Natural killer cell (primary cell): Measurements from ENCODE around the gene NBEAL2. TPM values are rescaled to one million over a fixed set of nuclear protein-coding genes. Genes with fewer than 3 reads are reported as not detected.

Experiments
- ATAC-seq, 3 donors: fragments of 150-1000 bp in 2 of 3; fragments of 200-7000 bp in 1 of 3; cut with Tn5 transposase; 1 replicate in 1 of 3; 2 replicates in 2 of 3; pipeline ENCODE4 v1.10.0; 2021; ENCODE audit warnings: mild to moderate bottlenecking in 2 of 3, moderate library complexity in 2 of 3
- DNase-seq, 2 donors: peaks; one replicate each; pipeline versions ENCODE4 v3.0.0 to v3.0.0-alpha.2; 2013 to 2021; ENCODE audit warnings: mixed read lengths in 1 of 2
- H3K27ac ChIP-seq: one replicate; pipeline ENCODE4 v1.5.1; 2013; ENCODE audit warnings: mild to moderate bottlenecking, low read length
- H3K27me3 ChIP-seq: one replicate; pipeline ENCODE4 v1.6.1; 2013; ENCODE audit warnings: low read length; ENCODE audit not compliant: control insufficient read depth, insufficient read depth
- H3K36me3 ChIP-seq: one replicate; pipeline ENCODE4 v1.6.1; 2013; ENCODE audit warnings: low read length; ENCODE audit not compliant: control insufficient read depth, insufficient read depth
- H3K4me1 ChIP-seq: one replicate; pipeline ENCODE4 v1.6.1; 2013; ENCODE audit warnings: low read length; ENCODE audit not compliant: control insufficient read depth, insufficient read depth
- H3K4me3 ChIP-seq: one replicate; pipeline ENCODE4 v1.5.1; 2013; ENCODE audit warnings: low read length
- H3K9me3 ChIP-seq: one replicate; pipeline ENCODE4 v1.6.1; 2013; ENCODE audit warnings: low read length; ENCODE audit not compliant: control insufficient read depth, insufficient read depth
- H3K27ac Mint-ChIP-seq, 2 donors: one replicate each; pipeline ENCODE4 v1.8.0; 2022; ENCODE audit warnings: mild to moderate bottlenecking in 2 of 2, mixed read lengths in 2 of 2, moderate library complexity in 1 of 2
- H3K27me3 Mint-ChIP-seq, 2 donors: one replicate each; pipeline ENCODE4 v1.8.0; 2022; ENCODE audit warnings: low read depth in 2 of 2, mixed read lengths in 2 of 2
- H3K36me3 Mint-ChIP-seq: one replicate; pipeline ENCODE4 v1.8.0; 2022; ENCODE audit warnings: mixed read lengths
- H3K4me1 Mint-ChIP-seq, 2 donors: one replicate each; pipeline ENCODE4 v1.8.0; 2022; ENCODE audit warnings: mixed read lengths in 2 of 2
- H3K4me3 Mint-ChIP-seq: one replicate; pipeline ENCODE4 v1.8.0; 2022; ENCODE audit warnings: mild to moderate bottlenecking, moderate library complexity, mixed read lengths
- H3K9me3 Mint-ChIP-seq, 2 donors: one replicate each; pipeline ENCODE4 v1.8.0; 2022; ENCODE audit warnings: mixed read lengths in 2 of 2
- WGBS: methylation state at CpG from one replicate; pipeline ENCODE4 v1.1.7; 2013; ENCODE audit warnings: missing lambda C conversion rate; ENCODE audit not compliant: insufficient coverage; 5-methylcytosine and 5-hydroxymethylcytosine counted together
- intact Hi-C: fragments of 100-400 bp; cut with micrococcal nuclease; formaldehyde crosslinking; loops from one replicate; pipeline ENCODE4 v1.14.2; 2022
- total RNA-seq, 4 donors: library from RNA; stranded (reverse); fragments of 120-200 nt in 1 of 4; gene quantifications; one replicate each; pipeline versions ENCODE4 v1.2.3 to v1.2.4, GENCODE V29; 2013 to 2022
- TF ChIP-seq, protein P1 (sequence below): fragments of 200-600 bp; IDR thresholded peaks from one replicate; pipeline ENCODE4 v1.8.0; 2022; ENCODE audit warnings: antibody characterized with exemption

Gene NBEAL2
- total RNA-seq, 3 donors from 2014 or later (not counting 1 experiment from before 2014, with no cell fraction given) = 453 to 536 (median 532) TPM

DNA sequence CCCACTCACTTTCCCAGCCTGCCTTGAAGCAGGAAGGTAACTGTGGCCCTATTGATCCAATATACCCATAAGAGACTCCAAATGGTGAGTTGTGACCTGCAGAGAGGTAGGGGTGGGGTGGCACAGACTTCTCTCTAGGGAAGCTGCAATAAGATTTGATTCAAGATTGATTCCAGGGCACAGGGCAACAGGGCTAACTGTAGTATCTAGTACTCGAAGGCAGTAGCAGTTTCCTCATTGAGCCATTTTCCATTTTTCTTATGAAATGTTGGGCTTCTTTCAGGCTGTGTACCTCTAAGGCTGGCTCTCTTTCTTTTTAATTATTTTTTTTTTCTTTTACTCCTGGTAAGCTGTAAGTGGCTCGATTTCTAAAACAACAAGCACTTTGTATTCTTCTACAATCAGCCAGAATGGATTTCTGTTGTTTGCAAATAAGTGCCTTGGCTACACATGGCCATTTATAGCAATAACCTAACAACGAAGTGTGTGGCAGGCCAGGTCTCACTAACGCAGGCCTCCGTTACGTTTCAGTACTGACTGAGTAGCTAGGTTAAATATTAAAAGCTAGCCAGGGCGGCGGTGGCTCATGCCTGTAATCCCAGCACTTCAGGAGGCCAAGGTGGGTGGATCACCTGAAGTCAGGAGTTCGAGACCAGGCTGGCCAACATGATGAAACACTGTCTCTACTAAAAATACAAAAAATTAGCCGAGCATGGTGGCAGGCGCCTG, 22.2 kb upstream of the NBEAL2 start:
- H3K4me1 Mint-ChIP-seq = peaks cover 95 to 96% of the 10 kb centered on the region in 2 donors
- Histone ChIP-seq H3K4me1 (peaks cover 92% of the 10 kb centered on the region), H3K27ac (peak overlapping the region; percentile 94), H3K4me3 (no peak overlapping the region), H3K36me3 (no peaks in the 10 kb centered on the region), H3K9me3 (no peaks in the 10 kb centered on the region), H3K27me3 (no peaks in the 10 kb centered on the region)
- H3K4me3 Mint-ChIP-seq = peak overlapping the region; percentile 66
- TF ChIP-seq, protein P1, sequence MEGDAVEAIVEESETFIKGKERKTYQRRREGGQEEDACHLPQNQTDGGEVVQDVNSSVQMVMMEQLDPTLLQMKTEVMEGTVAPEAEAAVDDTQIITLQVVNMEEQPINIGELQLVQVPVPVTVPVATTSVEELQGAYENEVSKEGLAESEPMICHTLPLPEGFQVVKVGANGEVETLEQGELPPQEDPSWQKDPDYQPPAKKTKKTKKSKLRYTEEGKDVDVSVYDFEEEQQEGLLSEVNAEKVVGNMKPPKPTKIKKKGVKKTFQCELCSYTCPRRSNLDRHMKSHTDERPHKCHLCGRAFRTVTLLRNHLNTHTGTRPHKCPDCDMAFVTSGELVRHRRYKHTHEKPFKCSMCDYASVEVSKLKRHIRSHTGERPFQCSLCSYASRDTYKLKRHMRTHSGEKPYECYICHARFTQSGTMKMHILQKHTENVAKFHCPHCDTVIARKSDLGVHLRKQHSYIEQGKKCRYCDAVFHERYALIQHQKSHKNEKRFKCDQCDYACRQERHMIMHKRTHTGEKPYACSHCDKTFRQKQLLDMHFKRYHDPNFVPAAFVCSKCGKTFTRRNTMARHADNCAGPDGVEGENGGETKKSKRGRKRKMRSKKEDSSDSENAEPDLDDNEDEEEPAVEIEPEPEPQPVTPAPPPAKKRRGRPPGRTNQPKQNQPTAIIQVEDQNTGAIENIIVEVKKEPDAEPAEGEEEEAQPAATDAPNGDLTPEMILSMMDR = no peak
- H3K27me3 Mint-ChIP-seq = no peaks in the 10 kb centered on the region
- 78% methylated on average over 8 of the region's 11 CpGs for WGBS
- H3K9me3 Mint-ChIP-seq = no peaks in the 10 kb centered on the region
- DNase-seq = no peak
- intact Hi-C loops = loop anchor here (2.0 kb wide), 1 partner anchor 60 kb away; no protein-coding TSS in a partner anchor
- H3K36me3 Mint-ChIP-seq = no peaks in the 10 kb centered on the region
- ATAC-seq = no peak
- H3K27ac Mint-ChIP-seq = peak overlapping the region; percentile 94 to 99

DNA sequence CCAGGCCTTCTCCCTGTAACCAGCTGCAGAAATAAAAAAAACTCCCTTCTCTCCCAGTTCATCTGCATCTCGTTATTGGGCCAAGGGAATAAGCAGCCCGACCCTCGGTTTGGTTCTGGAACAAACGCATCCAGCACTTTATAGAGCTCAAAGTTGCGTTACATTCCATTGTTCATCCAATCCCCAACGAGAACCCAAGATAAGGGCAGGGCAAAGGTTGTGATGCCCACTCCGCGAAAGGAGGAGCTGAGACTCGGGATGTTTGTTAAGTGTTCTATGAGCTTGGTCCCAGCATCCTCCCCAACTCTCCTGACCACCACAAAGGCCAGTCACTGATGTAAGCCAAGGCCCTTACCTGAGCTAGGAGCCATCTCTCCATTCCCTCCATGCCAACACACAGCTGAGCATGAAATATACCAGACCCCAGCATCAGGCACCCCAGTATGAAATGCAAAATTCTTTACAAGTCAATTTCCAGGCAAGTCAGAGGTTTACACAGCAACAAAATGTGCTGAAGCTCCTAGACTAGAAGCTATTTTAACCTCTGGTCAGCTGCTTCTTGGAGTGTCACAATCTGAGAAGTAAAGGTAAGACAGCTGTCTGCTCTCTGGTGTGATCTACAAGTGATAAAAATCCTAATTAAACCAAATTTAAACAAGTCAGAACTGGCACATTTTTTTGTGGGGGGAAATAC, 20.9 kb upstream of the NBEAL2 start:
- Histone ChIP-seq H3K9me3 (no peaks in the 10 kb centered on the region), H3K27ac (peak overlapping the region; percentile 84), H3K36me3 (peaks cover 3% of the 10 kb centered on the region), H3K27me3 (no peaks in the 10 kb centered on the region), H3K4me1 (peaks cover 78% of the 10 kb centered on the region), H3K4me3 (no peak overlapping the region)
- Mint-ChIP-seq H3K4me3 (peak overlapping the region; percentile 53), H3K36me3 (no peaks in the 10 kb centered on the region), H3K27me3 (no peaks in the 10 kb centered on the region), H3K27ac (peak overlapping the region; percentile 94 to 99), H3K9me3 (no peaks in the 10 kb centered on the region), H3K4me1 (peaks cover 88 to 90% of the 10 kb centered on the region in 2 donors)
- intact Hi-C loops = loop anchor here (1.0 kb wide), 1 partner anchor 18 kb away; the partner anchor contains the start of gene CCDC12
- ATAC-seq (no peak), DNase-seq (no peak)
- TF ChIP-seq, protein P1 = no peak
- 95% methylated on average over 6 of the region's 9 CpGs for whole genome bisulfite sequencing

DNA sequence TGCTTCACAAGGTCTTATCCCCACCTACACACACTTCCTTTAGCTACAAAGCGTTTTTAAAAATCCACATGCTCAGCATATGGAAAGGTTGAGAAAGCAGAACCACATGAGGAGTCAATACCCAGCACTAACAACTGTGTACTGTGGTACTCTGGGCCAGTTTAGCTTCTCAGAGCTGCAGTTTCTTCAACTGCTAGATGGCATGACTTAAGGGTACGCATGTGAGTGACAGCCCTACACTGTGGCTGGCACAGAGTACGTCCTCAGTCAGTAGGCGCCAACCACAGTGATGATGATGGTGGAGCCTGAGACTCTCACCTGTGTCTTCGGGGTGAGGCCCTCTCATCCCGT, 20.3 kb upstream of the NBEAL2 start:
- H3K27ac ChIP-seq = peak overlapping the region; percentile 84
- H3K27me3 Mint-ChIP-seq = no peaks in the 10 kb centered on the region
- peaks cover 3% of the 10 kb centered on the region for H3K36me3 ChIP-seq
- H3K27me3 ChIP-seq = no peaks in the 10 kb centered on the region
- H3K4me1 Mint-ChIP-seq = peaks cover 83 to 85% of the 10 kb centered on the region in 2 donors
- DNase-seq (peak; percentile 44 to 72), ATAC-seq (peak; percentile 51 to 67 (median 64))
- H3K27ac Mint-ChIP-seq = peak overlapping the region; percentile 94 to 99
- no peaks in the 10 kb centered on the region for H3K9me3 ChIP-seq
- intact Hi-C loops = loop anchor here (1.0 kb wide), 1 partner anchor 17 kb away; the partner anchor contains the start of gene CCDC12
- no peaks in the 10 kb centered on the region for H3K36me3 Mint-ChIP-seq
- no peak overlapping the region for H3K4me3 ChIP-seq
- H3K4me1 ChIP-seq = peaks cover 73% of the 10 kb centered on the region
- WGBS = 18% methylated on average over 6 of the region's 6 CpGs
- TF ChIP-seq, protein P1 = no peak
- peak overlapping the region; percentile 53 for H3K4me3 Mint-ChIP-seq
- H3K9me3 Mint-ChIP-seq = no peaks in the 10 kb centered on the region
